GM11168 (cell line): ENCODE measurements around the gene ZNF827.

Source experiments
- in situ Hi-C: fragments of 300-500 bp; cut with MboI; formaldehyde crosslinking; loops from one replicate; pipeline ENCODE4 v1.12.0; 2022; ENCODE audit warnings: low sequenced_read_pairs; ENCODE audit not compliant: unreplicated experiment

ZNF827 gene

DNA sequence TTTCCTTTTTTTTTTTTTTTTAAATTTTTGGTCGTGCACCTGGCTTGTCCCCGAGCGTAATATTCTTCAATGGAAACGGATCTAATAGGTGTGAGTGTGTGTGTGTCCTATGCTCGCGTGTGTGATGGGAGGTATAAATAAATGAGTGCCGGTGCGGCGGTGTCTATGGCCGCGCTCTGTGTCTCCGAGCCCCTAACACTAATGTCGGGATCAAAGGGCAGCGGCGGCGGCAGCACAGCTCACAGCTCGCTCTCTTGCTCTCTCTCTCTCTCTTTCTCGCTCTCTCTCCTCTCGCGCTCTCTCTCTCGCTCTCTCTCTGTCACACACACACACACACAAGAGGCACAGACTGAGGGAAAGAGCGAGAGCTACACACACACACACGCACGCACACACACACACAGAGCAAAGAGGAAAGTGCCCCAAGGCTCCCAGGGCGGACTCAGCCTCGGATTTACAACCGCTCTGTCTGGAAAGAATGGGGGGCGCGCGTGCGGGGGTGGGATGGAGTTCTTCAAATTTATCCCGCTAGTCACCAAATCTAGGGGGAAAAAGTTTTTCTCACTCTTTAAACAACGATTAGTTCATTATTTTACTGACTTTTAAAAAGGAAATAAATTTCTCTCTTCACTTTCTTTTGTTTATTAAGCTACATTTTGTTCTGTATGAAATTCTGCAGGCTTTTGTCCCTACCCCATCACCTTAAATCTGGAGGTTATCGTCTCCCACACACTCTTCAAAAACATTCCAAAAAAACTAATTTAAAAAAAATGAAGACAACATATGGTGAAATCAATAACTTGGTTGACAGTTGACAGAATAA lies at the start of gene ZNF827:
Gene ZNF827 (minus strand): TSS at position 206 of the 823 bp plus-strand sequence. CDS start 416 bp downstream, outside the sequence.
- in situ Hi-C loops = no loop called here

DNA sequence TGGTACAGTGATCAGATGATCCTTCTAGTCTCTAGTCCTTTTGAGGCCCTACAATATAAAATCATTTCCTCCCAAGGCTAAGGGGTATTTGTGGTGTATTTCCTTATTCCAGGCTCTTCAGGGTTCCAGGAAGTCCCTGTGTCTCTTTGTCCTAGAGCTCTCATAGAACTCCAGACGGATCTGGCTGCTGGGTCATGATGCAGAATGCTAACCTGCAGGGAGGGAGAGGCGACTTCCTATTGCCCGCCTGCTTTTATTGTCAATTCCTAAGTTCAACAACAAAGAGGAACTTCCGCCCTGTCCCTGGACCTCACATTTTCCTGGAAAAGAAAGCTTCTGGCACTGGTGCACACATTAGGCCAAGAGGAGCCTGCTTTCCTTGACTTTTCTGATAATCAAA lies 45.9 kb upstream of the ZNF827 start:
- in situ Hi-C loops = no loop called here

DNA sequence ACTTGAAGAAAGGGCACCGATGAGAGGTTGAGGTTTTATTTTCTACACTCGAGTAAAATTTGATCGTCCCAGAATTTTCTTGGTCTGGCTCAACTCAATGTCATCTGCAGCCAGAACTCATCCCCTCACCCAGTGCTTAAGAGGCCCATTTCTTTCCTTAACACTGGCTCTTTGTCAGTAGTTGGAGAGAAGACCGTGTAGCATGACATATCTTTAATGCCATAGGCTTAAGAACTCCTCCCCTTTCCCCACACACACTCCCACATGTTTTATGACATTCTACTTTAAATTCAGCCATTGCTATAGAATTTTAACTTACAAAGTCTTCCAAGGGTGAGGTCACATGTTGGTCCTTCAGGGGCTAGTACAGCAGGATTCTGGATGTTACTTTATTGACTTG lies 44.2 kb upstream of the ZNF827 start:
- in situ Hi-C loops = no loop called here

GRCh38 chr4:145979160-145979559 lies 40.5 kb upstream of the ZNF827 start:
- in situ Hi-C loops = no loop called here

DNA sequence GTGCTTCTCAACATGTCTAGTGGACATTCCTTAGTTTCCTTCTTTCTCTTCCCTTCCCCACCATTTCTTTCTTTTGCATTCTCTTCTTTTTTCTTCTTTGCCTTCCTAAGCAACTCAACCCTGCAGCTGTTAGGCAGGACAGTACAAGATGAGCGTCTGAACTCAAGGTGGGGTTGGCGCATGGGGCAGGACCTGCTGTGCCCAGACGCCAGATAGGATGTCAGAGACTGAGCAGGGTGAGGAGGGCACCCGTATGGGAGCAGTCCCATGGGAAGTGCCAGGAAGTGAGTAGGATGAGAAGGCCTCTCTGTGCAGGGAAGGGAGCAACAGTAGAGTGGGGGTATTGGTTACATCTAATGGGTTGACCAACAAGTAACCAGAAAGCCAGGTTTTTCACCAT lies 38.1 kb upstream of the ZNF827 start:
- in situ Hi-C loops = no loop called here

DNA sequence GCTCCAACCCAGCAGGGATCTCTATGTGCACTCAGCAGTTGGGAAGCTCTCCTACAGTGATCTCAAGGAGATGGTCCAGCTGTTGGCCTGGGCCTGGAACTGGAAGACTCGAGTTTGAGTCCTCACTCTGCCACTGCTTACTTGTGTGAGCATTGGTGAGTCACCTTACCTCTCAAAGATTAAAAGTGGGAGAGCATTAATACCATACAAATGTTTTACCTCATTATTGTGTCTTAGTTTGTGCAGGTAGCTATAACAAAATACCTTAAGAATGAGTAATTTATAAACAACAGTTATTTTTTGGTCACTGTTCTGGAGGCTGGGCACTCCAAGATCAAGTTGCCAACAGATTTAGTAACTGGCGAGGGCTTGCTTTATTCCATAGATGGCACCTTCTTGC lies 21.4 kb upstream of the ZNF827 start:
- in situ Hi-C loops = no loop called here

DNA sequence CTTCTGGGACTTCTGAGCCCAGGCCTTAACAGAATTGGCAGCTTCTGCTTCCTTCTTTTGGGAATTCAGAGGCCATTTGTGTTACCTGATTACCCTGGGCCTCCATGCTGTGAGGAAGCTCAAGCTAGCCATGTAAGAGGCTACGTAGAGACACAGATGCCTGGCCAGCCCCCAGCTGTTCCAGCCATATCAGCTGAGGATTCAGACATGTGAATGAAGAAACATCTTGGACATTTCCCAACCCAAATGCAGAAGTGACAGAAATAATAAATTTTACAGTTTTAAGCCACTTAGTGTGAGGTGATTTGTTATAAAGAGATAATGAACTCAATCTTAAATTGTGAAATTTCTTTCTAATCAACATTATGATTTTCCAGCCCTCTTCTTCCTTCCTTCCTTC lies 18.7 kb upstream of the ZNF827 start:
- in situ Hi-C loops = no loop called here

GRCh38 chr4:145956288-145956890 lies 17.8 kb upstream of the ZNF827 start:
- in situ Hi-C loops = no loop called here

- in situ Hi-C loops = no loop called here
Observed at GRCh38 chr4:145954924-145955339, 16.3 kb upstream of the ZNF827 start.

- in situ Hi-C loops = no loop called here
Observed at GRCh38 chr4:145951931-145952330, 13.3 kb upstream of the ZNF827 start.

DNA sequence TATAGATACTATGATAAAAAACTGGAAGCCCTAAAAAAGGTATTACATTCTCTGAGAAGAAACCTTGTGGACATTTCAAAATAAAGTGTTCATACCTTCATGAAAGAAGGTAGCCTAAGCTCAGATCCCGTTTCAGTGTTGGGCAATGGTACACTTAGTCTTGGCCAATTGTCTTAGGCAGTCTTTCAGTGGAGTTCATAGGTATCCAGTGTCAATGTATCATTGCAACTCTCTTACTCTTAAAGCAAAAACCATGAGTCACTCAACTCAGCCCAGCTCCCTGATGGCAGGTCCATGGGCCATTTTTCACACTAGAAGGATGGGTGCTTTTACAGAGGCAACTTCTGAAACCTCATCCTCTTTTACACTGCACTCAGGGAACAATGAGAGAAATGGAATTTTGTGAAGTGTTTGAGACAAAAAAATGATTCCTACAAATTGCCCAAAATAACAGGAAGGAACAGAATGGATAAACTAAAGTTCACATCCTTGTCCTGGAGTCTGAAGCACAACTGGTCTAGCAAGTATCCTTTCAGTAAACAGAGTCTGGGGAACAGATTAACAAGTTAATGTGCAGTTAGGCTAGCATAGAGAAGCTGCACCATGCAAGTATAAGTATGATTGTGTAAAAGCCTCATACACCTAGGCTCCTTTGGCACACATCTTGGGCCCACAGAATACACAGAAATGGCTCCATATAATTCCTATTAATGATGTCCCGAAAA lies 7.0 kb upstream of the ZNF827 start:
- in situ Hi-C loops = no loop called here

GRCh38 chr4:145944886-145945285 lies 6.3 kb upstream of the ZNF827 start:
- in situ Hi-C loops = no loop called here

DNA sequence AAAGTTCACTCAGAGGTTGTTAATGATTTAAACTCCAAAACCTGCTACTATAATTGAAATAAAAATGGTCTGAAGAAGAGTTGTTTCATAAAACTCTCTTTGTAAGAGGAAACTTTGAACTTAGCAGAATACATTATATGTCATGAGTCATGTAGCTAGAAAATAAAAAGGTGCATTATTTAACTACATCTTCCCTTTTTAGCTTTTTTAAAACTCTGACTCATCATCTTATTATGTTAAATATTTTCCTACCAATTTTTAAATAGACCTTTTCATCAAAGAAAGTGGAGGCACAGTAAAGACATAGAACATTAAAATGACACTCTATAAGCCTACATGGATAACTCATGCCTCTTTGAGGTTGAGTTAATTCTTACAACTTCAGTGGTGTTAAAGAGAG lies 1.2 kb upstream of the ZNF827 start:
- in situ Hi-C loops = no loop called here

DNA sequence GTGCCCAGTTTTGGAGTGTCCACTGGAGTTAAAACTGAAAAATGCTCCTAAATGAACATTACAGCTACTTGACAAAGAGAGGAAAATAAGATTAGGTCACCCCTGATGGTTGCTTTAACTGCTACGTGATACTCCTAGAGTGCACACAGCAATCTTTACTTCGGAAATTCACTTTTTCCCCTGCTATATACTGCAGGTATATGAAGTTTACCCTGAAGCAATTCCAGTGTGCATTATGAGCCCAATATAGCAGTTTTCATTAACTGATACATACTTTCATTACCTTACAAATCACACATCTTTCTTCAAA lies 773 bp upstream of the ZNF827 start:
- in situ Hi-C loops = no loop called here

- in situ Hi-C loops = no loop called here
Observed at GRCh38 chr4:145937971-145938611, 532 bp downstream of the ZNF827 start.

- in situ Hi-C loops = no loop called here
Observed at GRCh38 chr4:145936997-145937901, 1.4 kb downstream of the ZNF827 start.

- in situ Hi-C loops = no loop called here
Observed at GRCh38 chr4:145936142-145936996, 2.3 kb downstream of the ZNF827 start.

- in situ Hi-C loops = no loop called here
Observed at GRCh38 chr4:145935253-145936141, 3.1 kb downstream of the ZNF827 start.
